Retina (tissue), 1 donor: ENCODE measurements around the gene TECPR2.
"Not testable (repeated sequence)": the region's sequence is repeated elsewhere in the genome, so short reads cannot be mapped to it uniquely, and the experiment has no call there.

ENCODE experiments used
- DNase-seq: peaks from one replicate; pipeline ENCODE4 v3.0.0-alpha.2; 2016

The TECPR2 gene

GRCh38 chr14:102335163-102335562 lies 27.6 kb upstream of the TECPR2 start:
- DNase-seq, result no peak

- no peak for DNase-seq
Measured at GRCh38 chr14:102338724-102339123, 24.0 kb upstream of the TECPR2 start.

- DNase-seq, result no peak
Measured at GRCh38 chr14:102341566-102341965, 21.2 kb upstream of the TECPR2 start.

- DNase-seq, result no peak
Measured at GRCh38 chr14:102342238-102342637, 20.5 kb upstream of the TECPR2 start.

- DNase-seq, result no peak
Measured at GRCh38 chr14:102344084-102344483, 18.7 kb upstream of the TECPR2 start.

- DNase-seq, result no peak
Measured at GRCh38 chr14:102344485-102344884, 18.3 kb upstream of the TECPR2 start.

- no peak for DNase-seq
Measured at GRCh38 chr14:102345232-102345631, 17.5 kb upstream of the TECPR2 start.

GRCh38 chr14:102346645-102347044 lies 16.1 kb upstream of the TECPR2 start:
- no peak for DNase-seq

GRCh38 chr14:102348376-102348775 lies 14.4 kb upstream of the TECPR2 start:
- no peak for DNase-seq

GRCh38 chr14:102351023-102351422 lies 11.7 kb upstream of the TECPR2 start:
- no peak for DNase-seq

- DNase-seq, result not testable (repeated sequence)
Measured at GRCh38 chr14:102351593-102351992, 11.1 kb upstream of the TECPR2 start.

GRCh38 chr14:102352213-102352612 lies 10.5 kb upstream of the TECPR2 start:
- DNase-seq, result no peak

GRCh38 chr14:102353126-102353619 lies 9.6 kb upstream of the TECPR2 start:
- DNase-seq, result no peak

GRCh38 chr14:102356280-102356679 lies 6.5 kb upstream of the TECPR2 start:
- no peak for DNase-seq

GRCh38 chr14:102359341-102359740 lies 3.4 kb upstream of the TECPR2 start:
- DNase-seq, result no peak

GRCh38 chr14:102360388-102360787 lies 2.4 kb upstream of the TECPR2 start:
- no peak for DNase-seq

- DNase-seq, result no peak
Measured at GRCh38 chr14:102362084-102362483, 657 bp upstream of the TECPR2 start.

- peak; percentile 63 for DNase-seq
Measured at GRCh38 chr14:102363182-102363943, 622 bp downstream of the TECPR2 start.

- no peak for DNase-seq
Measured at GRCh38 chr14:102370305-102370809, 7.6 kb downstream of the TECPR2 start.

- no peak for DNase-seq
Measured at GRCh38 chr14:102371361-102371760, 8.6 kb downstream of the TECPR2 start.

- no peak for DNase-seq
Measured at GRCh38 chr14:102373110-102373509, 10.4 kb downstream of the TECPR2 start.

GRCh38 chr14:102374264-102374663 lies 11.5 kb downstream of the TECPR2 start:
- no peak for DNase-seq

- DNase-seq, result no peak
Measured at GRCh38 chr14:102375119-102375518, 12.4 kb downstream of the TECPR2 start.

- DNase-seq, result no peak
Measured at GRCh38 chr14:102377696-102378095, 15.0 kb downstream of the TECPR2 start.

- no peak for DNase-seq
Measured at GRCh38 chr14:102378830-102379229, 16.1 kb downstream of the TECPR2 start.
